GM06990 (cell line): ENCODE data around the gene CD2AP.

Experiments
- DNase-seq: peaks from one replicate; pipeline ENCODE4 v3.0.0-alpha.2; 2011; ENCODE audit not compliant: insufficient read length; ENCODE audit errors: extremely low read depth
- H3K27me3 ChIP-seq: replicated peaks from 2 replicates; pipeline ENCODE4 v1.6.0; 2011; ENCODE audit warnings: low read length; ENCODE audit not compliant: control insufficient read depth, insufficient read depth
- H3K36me3 ChIP-seq: 2 replicates; pipeline ENCODE4 v1.5.1; 2011; ENCODE audit warnings: low read length; ENCODE audit not compliant: control insufficient read depth, insufficient read depth
- H3K4me3 ChIP-seq: replicated peaks from 2 replicates; pipeline ENCODE4 v1.5.1; 2011; ENCODE audit warnings: low read depth, mild to moderate bottlenecking, control low read depth, low read length
- CTCF ChIP-seq: IDR thresholded peaks from 2 replicates; pipeline ENCODE4 v1.5.1; 2011; ENCODE audit warnings: low read length, control low read depth, mild to moderate bottlenecking, inconsistent platforms; ENCODE audit not compliant: insufficient read depth, poor library complexity, severe bottlenecking

Gene CD2AP

GRCh38 chr6:47650553-47651432 is 173.2 kb downstream of the CD2AP start:
- H3K4me3 ChIP-seq = no peak overlapping the region
- no peaks in the 10 kb centered on the region for H3K36me3 ChIP-seq
- DNase-seq = no peak
- TF ChIP-seq CTCF = no peak
- no peaks in the 10 kb centered on the region for H3K27me3 ChIP-seq

- no peaks in the 10 kb centered on the region for H3K27me3 ChIP-seq
- no peak for TF ChIP-seq CTCF
- H3K4me3 ChIP-seq = no peak overlapping the region
- DNase-seq = no peak
- H3K36me3 ChIP-seq = no peaks in the 10 kb centered on the region
Measured at GRCh38 chr6:47651505-47651944, 173.9 kb downstream of the CD2AP start.

- TF ChIP-seq CTCF = no peak
- Histone ChIP-seq H3K27me3 (no peaks in the 10 kb centered on the region), H3K4me3 (no peak overlapping the region), H3K36me3 (no peaks in the 10 kb centered on the region)
- no peak for DNase-seq
Measured at GRCh38 chr6:47653706-47654105, 176.1 kb downstream of the CD2AP start.

- Histone ChIP-seq H3K36me3 (no peaks in the 10 kb centered on the region), H3K27me3 (no peaks in the 10 kb centered on the region), H3K4me3 (no peak overlapping the region)
- no peak for DNase-seq
- TF ChIP-seq CTCF = no peak
Measured at GRCh38 chr6:47654255-47654654, 176.7 kb downstream of the CD2AP start.

GRCh38 chr6:47655719-47656595 is 178.4 kb downstream of the CD2AP start:
- no peak for DNase-seq
- Histone ChIP-seq H3K36me3 (no peaks in the 10 kb centered on the region), H3K27me3 (no peaks in the 10 kb centered on the region), H3K4me3 (no peak overlapping the region)
- no peak for TF ChIP-seq CTCF
